ENCODE measurements around the gene TEAD1.
A peak's percentile ranks its signal among the peaks of the same experiment; 100 is the strongest.
"Not testable (repeated sequence)": the region's sequence is repeated elsewhere in the genome, so short reads cannot be mapped to it uniquely, and the experiment has no call there.

Gene TEAD1

DNA sequence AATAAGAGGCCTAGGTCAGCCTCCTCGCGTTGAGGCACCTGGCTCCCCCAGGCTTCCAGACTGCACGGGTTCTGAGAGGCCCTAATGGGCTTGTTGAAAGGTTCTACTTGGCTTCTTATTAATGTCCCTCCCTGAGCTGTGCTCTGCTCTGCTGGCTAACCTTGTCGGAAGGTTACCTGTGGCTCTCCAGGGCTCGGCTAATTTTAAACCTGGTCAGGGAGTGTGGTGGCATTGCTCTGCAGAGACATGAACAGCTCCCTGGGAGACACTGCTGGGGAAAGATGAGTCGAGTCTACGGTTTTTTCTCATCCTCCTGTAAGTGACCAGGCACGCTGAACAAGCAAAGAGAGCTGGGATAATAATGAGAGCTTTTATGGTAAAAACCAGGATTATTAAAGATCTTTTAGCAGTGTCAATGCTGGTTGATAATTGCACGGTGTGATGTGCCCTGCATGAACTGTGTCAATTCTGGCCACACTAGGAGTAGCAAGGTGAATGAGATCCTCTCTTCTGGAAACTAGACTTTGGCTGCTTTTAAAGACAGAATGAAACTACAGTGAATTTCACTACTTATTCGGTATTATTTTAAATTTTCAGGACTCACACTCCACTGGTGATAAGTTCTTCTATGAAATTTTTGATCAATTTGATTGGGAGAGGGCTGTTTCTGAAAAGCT, 70.7 kb downstream of the TEAD1 start:
- DNase-seq = no peak

- no peak for DNase-seq
Measured at GRCh38 chr11:12745787-12746186, 71.6 kb downstream of the TEAD1 start.

DNA sequence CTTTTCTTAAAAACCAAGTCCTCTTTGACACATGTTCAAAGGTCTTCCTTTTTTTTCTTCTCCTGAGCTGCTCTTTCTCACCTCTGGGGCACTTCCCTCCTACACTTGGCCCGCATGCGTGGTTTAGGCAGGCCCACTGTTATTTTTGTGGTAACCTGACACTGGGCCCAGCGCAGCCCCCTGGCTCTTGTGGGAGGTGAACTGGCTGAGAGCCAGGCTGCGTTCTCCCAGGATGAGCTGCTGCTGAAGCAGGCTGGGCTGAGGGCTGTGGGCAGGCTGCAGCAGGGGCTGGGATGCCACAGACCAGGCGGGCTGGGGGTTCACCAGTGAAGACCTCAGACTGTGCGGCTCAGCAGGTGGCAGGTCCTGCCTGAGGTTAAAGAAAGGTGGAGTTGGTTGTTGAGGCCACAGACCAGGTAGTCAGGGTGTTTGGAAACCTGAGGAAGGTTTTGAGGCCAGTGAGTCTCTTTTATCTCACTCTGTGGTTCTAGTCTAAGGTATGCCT, 72.4 kb downstream of the TEAD1 start:
- DNase-seq = peak; percentile 90

- no peak for DNase-seq
Measured at GRCh38 chr11:12748561-12748960, 74.3 kb downstream of the TEAD1 start.

DNA sequence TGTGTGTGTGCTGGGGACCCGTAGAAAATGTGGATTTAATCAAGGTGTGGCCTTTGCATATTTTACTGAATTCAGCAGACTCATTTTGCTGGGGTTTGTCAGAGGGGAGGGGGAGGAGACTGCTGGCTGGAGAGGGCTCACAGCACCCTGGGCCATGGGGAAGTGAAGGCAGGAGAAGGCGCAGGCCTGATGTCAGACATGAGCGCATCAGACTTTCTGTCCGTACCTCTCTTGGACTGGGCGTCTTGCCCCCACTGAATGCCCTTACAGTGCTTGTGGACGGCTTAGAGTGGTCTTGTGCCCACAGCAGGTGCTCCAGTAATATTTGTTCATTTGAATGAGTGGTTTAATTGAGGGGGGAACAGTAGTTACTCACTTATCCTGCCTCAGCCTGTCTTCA, 75.2 kb downstream of the TEAD1 start:
- no peak for DNase-seq

DNA sequence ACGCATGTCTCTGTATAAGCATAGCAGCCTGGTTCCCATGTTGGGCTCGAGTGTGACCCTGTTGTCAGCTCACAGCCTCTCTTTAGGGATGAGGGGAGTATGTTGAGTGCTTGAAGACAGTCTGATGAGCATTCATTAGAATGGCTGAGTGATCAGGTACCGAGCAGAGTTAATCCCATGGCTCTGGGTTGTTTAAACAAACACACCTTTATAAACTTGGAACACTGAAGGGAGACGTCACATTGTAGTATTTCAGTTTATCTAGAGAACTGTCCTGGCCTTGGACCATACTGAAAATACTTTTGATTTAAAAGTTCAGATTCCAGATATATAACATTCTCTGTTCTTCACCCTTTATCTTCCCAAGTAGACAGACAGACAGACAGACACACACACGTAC, 76.0 kb downstream of the TEAD1 start:
- no peak for DNase-seq

- DNase-seq = no peak
Measured at GRCh38 chr11:12752868-12753524, 78.8 kb downstream of the TEAD1 start.

- no peak for DNase-seq
Measured at GRCh38 chr11:12754021-12754420, 79.8 kb downstream of the TEAD1 start.

DNA sequence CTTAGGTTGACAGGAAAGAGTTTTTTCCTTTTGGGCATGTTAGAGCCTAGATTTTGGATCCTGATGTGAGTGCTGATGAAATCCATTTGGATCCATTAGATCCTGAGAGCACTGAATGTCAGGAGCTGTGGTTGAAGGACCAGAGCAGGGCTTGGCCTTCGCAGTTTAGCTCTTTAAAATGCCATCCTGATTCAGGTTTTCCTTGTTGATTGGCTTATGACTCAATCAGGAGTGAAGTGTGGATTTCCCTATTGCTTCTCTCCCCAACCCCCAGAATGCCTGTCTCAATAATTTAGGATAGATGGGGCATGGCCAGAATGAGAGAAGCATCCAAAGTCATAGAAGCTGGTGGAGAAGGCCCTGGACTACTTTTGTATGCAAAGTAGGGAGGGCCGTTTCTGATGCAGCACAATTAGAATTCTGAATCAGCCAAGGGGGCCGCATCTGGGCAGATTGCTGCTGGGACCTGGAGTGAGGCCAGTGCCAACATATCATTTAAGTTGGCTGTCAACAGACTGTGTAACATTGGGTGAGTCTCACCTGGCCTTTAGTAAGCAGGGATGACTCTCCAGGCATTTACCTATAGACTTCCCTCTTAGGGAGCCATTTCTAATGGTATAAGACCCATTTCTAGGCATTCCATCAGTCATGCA, 80.5 kb downstream of the TEAD1 start:
- DNase-seq = no peak

DNA sequence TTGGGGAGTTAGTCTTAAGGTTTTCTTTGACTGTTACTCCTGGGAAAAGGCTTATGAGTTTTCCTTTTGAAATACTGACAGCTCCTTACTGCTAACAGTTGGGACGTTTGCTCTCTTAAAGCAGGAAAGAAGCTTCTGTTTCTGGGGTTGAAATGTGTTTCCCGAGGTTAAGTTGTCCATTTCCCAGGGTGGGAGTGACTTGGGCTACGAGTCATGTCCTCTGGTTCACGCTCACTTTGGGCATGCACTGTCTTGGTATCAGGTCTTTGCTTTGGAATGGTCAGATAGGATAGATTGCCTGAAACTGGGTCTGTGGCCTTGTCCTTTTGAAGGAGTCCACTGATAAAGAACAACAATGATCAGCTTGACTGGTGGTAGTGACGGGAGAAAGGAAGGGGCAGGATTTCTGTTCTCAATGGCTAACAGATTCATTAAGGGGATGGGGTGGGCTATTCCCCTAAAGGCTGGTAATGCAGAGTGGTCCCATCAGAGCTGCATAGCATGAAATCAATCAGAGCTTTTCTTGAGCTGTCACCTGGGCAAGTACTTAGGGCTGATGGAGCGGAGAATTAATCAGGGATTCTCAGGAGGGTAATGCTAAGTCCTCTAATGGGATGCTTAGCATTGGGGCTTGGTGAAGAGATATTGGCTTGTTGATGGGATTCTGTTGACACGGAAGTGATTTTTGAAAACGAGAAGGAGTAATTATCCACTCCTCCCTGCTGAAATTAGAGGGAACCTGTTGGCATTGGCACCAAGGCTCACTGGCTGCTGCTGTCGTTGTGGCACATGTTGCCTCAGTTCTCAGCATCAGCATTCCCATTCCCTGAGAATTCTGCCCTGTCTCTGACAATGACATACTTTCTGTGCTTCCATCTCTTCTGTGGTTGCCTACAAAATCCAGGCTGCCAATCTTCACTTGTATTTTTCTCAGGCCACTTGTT, 81.6 kb downstream of the TEAD1 start:
- DNase-seq = peak; percentile 69

- no peak for DNase-seq
Measured at GRCh38 chr11:12756454-12756806, 82.2 kb downstream of the TEAD1 start.

DNA sequence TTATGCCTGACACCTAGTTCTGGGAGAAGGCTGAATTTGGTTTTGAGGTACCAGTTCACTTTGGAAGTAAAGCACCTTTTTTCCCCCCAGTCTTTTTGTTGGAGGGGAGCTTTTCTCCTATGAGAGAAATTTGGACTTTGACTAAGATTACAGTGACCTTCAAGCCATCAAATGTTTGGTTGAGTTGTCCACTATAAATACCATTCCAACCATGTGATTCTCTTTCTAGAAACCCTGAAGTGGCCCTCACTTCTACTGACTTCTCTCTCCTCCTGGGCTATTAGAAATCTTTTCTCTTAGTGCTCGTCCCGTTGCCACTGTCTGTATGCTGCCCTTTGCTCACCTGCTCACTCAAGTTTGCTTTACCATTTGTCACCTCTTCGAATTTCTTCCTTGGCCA, 82.6 kb downstream of the TEAD1 start:
- no peak for DNase-seq

GRCh38 chr11:12757416-12757815, 83.2 kb downstream of the TEAD1 start:
- DNase-seq = no peak

DNA sequence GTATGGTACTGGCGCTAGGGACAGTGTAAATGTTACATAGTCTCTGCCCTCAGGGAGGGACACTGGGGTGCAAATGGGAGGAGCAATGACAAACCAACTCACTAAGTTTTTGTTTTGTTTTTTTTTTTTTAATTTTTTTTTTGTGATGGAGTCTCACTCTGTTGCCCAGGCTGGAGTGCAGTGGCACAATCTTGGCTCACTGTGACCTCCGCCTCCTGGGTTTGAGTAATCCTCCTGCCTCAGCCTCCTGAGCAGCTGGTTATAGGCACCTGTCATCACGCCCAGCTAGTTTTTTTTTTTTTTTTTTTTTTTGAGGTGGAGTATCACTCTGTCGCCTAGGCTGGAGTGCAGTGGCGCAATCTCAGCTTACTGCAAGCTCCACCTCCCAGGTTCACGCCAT, 83.9 kb downstream of the TEAD1 start:
- not testable (repeated sequence) for DNase-seq

DNA sequence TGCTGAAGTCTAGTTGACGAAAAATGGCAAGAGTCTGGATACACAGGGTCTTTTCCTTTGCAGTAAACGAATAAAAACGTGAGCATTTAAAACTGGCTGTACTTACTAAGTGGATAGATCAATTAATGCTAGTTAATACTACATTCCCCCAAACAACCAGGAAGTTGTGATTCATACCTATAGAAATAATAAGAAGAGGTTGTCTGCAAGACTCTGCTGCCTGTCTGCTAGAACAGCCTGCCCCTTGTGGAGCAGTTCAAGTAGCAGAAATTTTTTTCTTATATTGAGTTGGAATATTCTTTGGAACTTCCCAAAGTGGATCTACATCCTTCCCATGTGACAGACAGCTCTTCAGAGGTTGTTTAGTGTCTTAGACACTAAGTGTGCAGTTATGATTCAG, 86.8 kb downstream of the TEAD1 start:
- DNase-seq = peak; percentile 46

GRCh38 chr11:12762278-12762677, 88.1 kb downstream of the TEAD1 start:
- no peak for DNase-seq

DNA sequence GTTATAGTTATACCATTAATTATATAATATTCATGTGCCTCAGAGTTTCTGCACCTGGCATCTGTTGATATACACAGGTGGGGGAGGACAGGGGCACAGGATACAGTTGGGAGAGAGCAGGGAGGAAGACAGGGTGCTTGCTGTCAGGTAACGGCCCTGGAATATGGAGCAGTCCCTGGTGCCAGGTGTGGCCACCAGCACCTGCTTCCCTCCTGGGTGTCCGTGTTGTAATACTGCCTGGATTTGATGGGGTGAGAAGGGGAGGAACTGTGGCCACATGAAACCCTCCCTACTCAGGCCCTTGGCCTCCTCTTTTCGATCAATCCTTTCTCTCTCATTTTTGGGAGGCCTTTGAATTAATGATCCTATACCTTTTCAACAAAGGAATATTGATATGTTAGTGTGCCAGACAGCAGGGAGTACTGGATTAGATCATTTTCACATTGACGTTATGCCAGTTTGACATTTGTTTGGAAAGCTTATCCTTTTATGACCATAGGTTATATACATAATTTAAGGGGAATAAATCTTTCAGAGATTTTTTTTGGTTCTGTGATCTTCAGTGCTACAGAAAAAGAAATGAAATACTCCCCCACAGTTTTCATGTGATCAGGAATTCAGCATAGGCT, 88.6 kb downstream of the TEAD1 start:
- DNase-seq = no peak

DNA sequence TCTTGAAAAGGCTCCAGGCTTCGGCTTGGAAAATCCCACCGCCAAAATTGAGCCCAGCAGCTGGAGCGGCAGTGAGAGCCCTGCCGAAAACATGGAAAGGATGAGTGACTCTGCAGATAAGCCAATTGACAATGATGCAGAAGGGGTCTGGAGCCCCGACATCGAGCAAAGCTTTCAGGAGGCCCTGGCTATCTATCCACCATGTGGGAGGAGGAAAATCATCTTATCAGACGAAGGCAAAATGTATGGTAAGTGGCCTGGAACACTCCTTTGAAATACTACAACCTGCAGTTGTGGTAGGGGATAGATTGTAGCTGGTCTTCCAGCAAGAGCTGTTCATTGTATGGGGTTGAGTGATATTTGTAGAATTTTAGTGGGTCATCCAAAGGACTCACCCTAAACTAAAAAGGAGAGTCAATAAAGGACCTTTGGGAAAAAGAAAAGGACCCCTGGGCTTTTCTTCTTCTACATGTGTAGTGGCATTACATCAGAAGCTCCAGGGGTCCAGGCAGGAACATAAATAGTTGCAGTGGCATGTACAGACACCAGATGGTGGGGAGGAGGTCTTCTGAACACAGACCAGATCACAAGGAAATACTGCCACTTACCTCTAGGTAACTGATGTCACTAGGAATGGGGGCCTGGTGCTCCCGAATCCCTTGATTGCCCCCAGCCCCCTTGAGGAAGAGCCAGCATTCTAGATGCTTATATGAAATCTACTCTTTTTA, 90.1 kb downstream of the TEAD1 start:
- DNase-seq = no peak

- no peak for DNase-seq
Measured at GRCh38 chr11:12765428-12765827, 91.2 kb downstream of the TEAD1 start.

DNA sequence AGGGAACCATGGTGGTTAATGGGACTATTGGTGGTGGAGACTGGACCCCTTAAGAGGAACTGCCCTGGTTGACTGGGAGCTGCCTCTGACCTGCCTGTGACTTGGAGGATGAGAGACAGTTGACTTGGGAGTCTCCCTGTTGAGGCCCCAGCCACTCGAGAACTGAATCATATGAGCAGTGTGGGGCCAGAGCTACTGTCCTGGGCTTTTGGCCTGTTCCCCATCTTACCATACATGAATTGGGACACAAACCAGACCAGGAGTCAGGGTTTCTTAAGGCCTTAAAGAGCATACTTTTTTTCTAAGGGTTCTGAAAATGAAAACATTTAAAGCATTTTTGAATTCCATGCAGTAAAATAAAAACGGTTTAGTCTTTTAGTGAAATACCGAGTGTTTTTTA, 92.8 kb downstream of the TEAD1 start:
- DNase-seq = no peak

- DNase-seq = no peak
Measured at GRCh38 chr11:12767577-12767976, 93.4 kb downstream of the TEAD1 start.
